Calu3 (cell line): ENCODE measurements around the gene TMEM86B. TPM values are rescaled to one million over a fixed set of nuclear protein-coding genes. Genes with fewer than 3 reads are reported as not detected.
A peak's percentile ranks its signal among the peaks of the same experiment; 100 is the strongest.

Source experiments
- BruUV-seq: library from RNA; stranded (reverse); fragments of 400-500 nt; replicated peaks from 2 replicates; lab custom pipeline; 2021; lab: Mats Ljungman, UMichigan
- CTCF ChIA-PET: fragments of 300-600 bp; sonication (Branson Sonifier 250); formaldehyde crosslinking; loops from one replicate; lab custom pipeline; 2022; ENCODE audit warnings: antibody characterized with exemption; lab: Charles Lee
- DNase-seq: peaks from one replicate; pipeline ENCODE4 v3.0.0; 2022
- H3K27ac Mint-ChIP-seq: one replicate; pipeline ENCODE4 v1.8.0; 2022; ENCODE audit warnings: mixed read lengths; ENCODE audit not compliant: unreplicated experiment
- H3K27me3 Mint-ChIP-seq: one replicate; pipeline ENCODE4 v1.8.0; 2022; ENCODE audit warnings: mixed read lengths; ENCODE audit not compliant: unreplicated experiment
- H3K36me3 Mint-ChIP-seq: one replicate; pipeline ENCODE4 v1.8.0; 2022; ENCODE audit warnings: mild to moderate bottlenecking, moderate library complexity, mixed read lengths; ENCODE audit not compliant: insufficient read depth, unreplicated experiment
- H3K4me1 Mint-ChIP-seq: one replicate; pipeline ENCODE4 v1.8.0; 2022; ENCODE audit warnings: mild to moderate bottlenecking, low read depth, mixed read lengths; ENCODE audit not compliant: unreplicated experiment
- H3K4me3 Mint-ChIP-seq: one replicate; pipeline ENCODE4 v1.8.0; 2022; ENCODE audit warnings: mild to moderate bottlenecking, low read depth, moderate library complexity, mixed read lengths; ENCODE audit not compliant: unreplicated experiment
- H3K9me3 Mint-ChIP-seq: one replicate; pipeline ENCODE4 v1.8.0; 2022; ENCODE audit warnings: low read depth, mixed read lengths; ENCODE audit not compliant: unreplicated experiment
- intact Hi-C: fragments of 100-400 bp; cut with micrococcal nuclease; formaldehyde crosslinking; loops from one replicate; pipeline ENCODE4 v1.10.0; 2022; ENCODE audit not compliant: unreplicated experiment
- total RNA-seq: library from RNA; stranded (reverse); gene quantifications from 2 replicates; pipeline ENCODE4 v1.2.3, GENCODE V29; 2022
- TF ChIP-seq, protein P1 (sequence below): fragments of 200-600 bp; IDR thresholded peaks from one replicate; pipeline ENCODE4 v1.8.0; 2022; ENCODE audit warnings: antibody characterized with exemption; ENCODE audit not compliant: unreplicated experiment

TMEM86B gene
- total RNA-seq, 1 experiment from 2014 or later: 14.3 TPM

DNA sequence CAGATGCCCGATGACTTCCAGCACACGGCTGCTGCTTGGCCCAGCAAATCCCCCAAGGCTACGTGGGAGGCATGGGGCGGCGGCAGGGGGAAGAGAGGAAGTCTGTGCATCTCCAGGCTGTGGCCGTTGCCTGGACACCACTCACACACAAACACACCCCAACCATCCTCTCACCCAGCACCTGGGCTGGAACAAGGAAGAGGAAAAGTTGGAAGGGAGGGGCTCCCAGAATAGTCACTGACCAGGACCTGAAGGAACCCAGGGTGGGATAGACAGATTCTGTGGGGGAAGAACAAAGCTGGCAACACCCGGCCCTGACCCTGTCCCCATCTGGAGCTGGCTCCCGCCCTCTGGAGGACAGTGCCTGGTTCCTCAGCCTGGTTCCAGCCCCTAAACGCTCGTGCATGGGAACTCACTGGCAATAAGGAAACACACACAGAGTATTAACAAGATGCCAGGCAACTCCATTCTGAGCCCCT is 19.1 kb upstream of the TMEM86B start:
- CTCF ChIA-PET: interaction anchor here (0.9 to 1.1 kb wide), 4 partner anchors 38 to 170 kb away, joined by 3 to 4 read pairs (median 3); partner anchors contain the start of gene PTPRH
- intact Hi-C loops: no loop called here

DNA sequence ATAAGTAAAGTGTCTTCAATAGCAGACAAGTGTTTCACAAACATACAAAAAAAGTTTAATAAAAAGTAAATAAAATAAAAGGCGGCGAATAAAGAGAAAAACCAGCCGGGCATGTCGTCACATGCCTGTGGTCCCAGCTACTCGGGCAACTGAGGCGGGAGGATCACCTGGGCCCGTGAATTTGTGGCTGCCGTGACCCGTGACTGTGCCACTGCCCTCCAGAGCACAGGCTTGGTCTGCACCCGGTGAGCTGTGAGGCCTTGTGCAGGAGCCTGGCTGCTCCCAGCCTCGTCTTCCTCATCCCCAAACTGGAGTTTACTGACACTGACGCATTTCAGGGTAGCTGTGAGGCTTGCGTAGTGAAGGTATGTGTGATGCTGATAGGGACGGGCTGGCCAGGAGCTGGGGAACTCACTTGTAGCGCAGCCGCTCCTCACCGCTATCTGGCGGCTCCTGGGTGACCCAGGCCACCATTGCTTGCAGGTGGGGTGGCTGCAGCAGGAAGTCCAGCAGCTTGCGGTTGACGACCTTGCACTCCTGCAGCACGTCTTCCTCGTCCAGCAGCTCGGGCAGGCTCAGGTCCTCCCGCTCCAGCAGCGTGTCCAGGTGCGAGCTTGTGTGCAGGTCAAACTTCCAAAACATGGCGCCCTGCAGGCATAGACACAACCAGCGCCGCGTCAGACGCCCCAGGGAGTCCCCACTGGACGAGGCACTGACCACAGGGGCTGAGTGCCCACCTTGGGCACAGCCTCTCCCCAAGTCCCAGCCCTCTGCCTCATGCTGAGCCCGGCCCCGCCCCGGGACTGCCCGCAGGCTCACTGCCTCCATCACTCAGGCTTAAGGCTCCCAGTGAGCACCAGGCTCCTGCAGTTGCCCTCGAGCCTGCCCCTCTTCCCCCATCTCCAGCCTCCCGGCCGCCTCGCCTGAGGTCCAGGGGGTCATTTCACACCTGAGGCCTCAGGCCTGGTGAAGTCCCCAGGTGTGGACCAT is 18.2 kb upstream of the TMEM86B start:
- no TSS peak for BruUV-seq
- no peaks in the 10 kb centered on the region for H3K27me3 Mint-ChIP-seq
- intact Hi-C loops: no loop called here
- CTCF ChIA-PET: interaction anchor here (1.3 kb wide), 1 partner anchor 38 kb away, joined by 3 read pairs; the partner anchor contains the start of gene PTPRH
- H3K27ac Mint-ChIP-seq: peak overlapping the region; percentile 33
- peaks cover 34% of the 10 kb centered on the region for H3K4me1 Mint-ChIP-seq
- no peak for DNase-seq
- H3K4me3 Mint-ChIP-seq: no peak overlapping the region
- H3K36me3 Mint-ChIP-seq: peaks cover 51% of the 10 kb centered on the region
- no peaks in the 10 kb centered on the region for H3K9me3 Mint-ChIP-seq
- TF ChIP-seq, protein P1, sequence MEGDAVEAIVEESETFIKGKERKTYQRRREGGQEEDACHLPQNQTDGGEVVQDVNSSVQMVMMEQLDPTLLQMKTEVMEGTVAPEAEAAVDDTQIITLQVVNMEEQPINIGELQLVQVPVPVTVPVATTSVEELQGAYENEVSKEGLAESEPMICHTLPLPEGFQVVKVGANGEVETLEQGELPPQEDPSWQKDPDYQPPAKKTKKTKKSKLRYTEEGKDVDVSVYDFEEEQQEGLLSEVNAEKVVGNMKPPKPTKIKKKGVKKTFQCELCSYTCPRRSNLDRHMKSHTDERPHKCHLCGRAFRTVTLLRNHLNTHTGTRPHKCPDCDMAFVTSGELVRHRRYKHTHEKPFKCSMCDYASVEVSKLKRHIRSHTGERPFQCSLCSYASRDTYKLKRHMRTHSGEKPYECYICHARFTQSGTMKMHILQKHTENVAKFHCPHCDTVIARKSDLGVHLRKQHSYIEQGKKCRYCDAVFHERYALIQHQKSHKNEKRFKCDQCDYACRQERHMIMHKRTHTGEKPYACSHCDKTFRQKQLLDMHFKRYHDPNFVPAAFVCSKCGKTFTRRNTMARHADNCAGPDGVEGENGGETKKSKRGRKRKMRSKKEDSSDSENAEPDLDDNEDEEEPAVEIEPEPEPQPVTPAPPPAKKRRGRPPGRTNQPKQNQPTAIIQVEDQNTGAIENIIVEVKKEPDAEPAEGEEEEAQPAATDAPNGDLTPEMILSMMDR: no peak

More for the DNA sequence above, 19.1 kb upstream of the TMEM86B start:
- BruUV-seq: no TSS peak
- TF ChIP-seq, protein P1: no peak
- Mint-ChIP-seq H3K36me3 (peaks cover 50% of the 10 kb centered on the region), H3K4me3 (no peak overlapping the region), H3K9me3 (no peaks in the 10 kb centered on the region), H3K27ac (peak overlapping the region; percentile 33), H3K27me3 (no peaks in the 10 kb centered on the region), H3K4me1 (peaks cover 39% of the 10 kb centered on the region)
- DNase-seq: peak; percentile 83

DNA sequence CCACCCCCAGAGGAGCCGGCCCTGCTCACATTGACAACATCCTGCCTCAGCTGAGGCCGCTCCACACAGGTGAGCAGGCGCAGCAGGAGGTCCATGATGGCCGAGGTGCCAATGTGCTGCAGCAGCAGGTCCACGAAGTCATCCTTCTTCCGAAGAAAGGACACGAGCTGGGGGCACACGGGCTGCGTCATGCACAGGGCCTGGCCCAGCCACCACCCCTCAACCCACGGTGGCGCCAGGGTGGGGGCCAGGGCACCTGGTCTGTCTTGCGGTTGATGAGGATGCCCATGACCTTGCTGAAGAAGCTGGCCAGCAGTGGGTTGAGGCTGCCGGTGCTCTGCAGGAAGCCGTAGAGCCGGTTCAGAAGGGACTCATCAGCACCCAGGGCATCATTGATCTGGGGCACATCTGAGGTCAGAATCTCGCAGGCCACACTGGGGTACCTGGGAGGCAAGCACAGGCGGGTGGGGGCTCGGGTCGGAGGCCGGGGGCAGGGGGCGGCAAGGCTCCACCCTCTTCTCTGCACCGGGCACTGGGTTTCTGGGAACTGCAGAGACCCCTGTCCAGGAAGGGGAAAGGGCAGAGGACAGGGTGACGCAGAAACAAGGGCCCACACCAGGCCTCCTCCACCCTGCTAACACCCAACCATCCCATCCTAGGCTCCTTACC is 16.8 kb upstream of the TMEM86B start:
- TF ChIP-seq, protein P1: no peak
- CTCF ChIA-PET: interaction anchor here (1.3 kb wide), 1 partner anchor 36 kb away, joined by 3 read pairs; the partner anchor contains the start of gene PTPRH
- Mint-ChIP-seq H3K27ac (no peak overlapping the region), H3K36me3 (peaks cover 50% of the 10 kb centered on the region), H3K4me3 (no peak overlapping the region), H3K9me3 (no peaks in the 10 kb centered on the region), H3K27me3 (no peaks in the 10 kb centered on the region), H3K4me1 (peaks cover 20% of the 10 kb centered on the region)
- intact Hi-C loops: no loop called here
- no peak for DNase-seq
- BruUV-seq: no TSS peak

DNA sequence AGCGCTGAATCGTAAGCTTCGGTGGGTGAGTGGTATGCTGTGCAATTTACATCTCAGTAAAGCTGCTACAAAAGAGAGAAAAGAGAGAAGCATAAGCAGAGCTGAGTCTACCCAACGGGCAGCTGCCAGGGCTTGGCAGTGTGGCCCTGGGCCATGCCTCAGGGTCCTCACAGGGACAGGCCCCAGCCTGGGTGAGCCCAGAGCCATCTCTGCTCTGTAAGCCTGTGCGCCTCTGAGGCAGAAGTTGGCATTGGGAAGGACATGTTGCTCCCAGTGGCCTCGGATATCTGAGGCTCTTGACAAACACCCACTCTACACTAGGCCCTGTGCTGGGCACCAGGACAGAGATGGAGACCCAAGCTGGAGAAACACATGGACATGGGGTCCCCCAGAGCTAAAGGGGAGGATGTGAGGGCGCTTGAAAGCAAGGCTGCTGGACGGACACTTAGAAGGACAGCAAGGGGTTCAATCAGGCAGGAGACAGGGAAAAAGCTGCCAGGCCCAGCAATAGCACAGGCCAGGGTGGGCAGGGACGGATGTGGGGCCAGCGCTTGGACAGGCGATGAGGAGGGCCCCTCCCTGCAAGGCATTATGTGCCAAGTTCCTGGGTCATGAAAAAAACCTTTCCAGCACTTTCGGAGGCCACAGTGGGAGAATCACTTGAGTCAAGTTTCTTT is 15.6 kb upstream of the TMEM86B start:
- Mint-ChIP-seq H3K36me3 (peaks cover 51% of the 10 kb centered on the region), H3K9me3 (no peaks in the 10 kb centered on the region)
- TF ChIP-seq, protein P1: no peak

More for the DNA sequence above, 15.6 kb upstream of the TMEM86B start:
- Mint-ChIP-seq H3K27ac (no peak overlapping the region), H3K4me1 (peaks cover 20% of the 10 kb centered on the region), H3K27me3 (no peaks in the 10 kb centered on the region), H3K4me3 (no peak overlapping the region)
- intact Hi-C loops: no loop called here
- CTCF ChIA-PET: no interaction called here
- BruUV-seq: no TSS peak
- DNase-seq: no peak
